Colonic mucosa (tissue), 4 donors: ENCODE data around the gene CORO2B. TPM values are rescaled to one million over a fixed set of nuclear protein-coding genes. Genes with fewer than 3 reads are reported as not detected.

Experiments
- DNase-seq: peaks from one replicate; pipeline ENCODE4 v3.0.0-alpha.2; 2020
- H3K27ac ChIP-seq: fragments of 200-600 bp; one replicate; pipeline ENCODE4 v1.8.0; 2021
- H3K27me3 ChIP-seq: fragments of 200-600 bp; one replicate; pipeline ENCODE4 v1.8.0; 2021
- H3K36me3 ChIP-seq: fragments of 200-600 bp; one replicate; pipeline ENCODE4 v1.8.0; 2021
- H3K4me1 ChIP-seq: fragments of 200-600 bp; one replicate; pipeline ENCODE4 v1.8.0; 2021; ENCODE audit warnings: mild to moderate bottlenecking
- H3K4me3 ChIP-seq: fragments of 200-600 bp; one replicate; pipeline ENCODE4 v1.8.0; 2021
- H3K9ac ChIP-seq, 2 donors: one replicate each; pipeline ENCODE4 v1.7.0; 2013; ENCODE audit warnings: control low read depth in 2 of 2, low read depth in 2 of 2, low read length in 2 of 2
- H3K9me3 ChIP-seq: fragments of 200-600 bp; one replicate; pipeline ENCODE4 v1.8.0; 2021
- CTCF ChIP-seq: fragments of 200-600 bp; IDR thresholded peaks from one replicate; pipeline ENCODE4 v1.8.0; 2022; ENCODE audit warnings: antibody characterized with exemption, mild to moderate bottlenecking
- intact Hi-C: fragments of 100-400 bp; cut with DNase I; formaldehyde crosslinking; loops from one replicate; pipeline ENCODE4 v1.14.1; 2022
- total RNA-seq, 2 donors: library from RNA; stranded (reverse); fragmentation: NEBNext Ultra II Directional in 1 of 2; extraction: Animal tissue kit (Norgen Biotek cat#: 25700) in 1 of 2; gene quantifications; one replicate each; pipeline ENCODE4 v1.2.1, GENCODE V29; 2021
- donor health status: healthy.
- donor health status: DM: no; HTN: no; CAD: no.
- donor health status: DM: no; HTN: no; CAD: no.

Gene CORO2B
- total RNA-seq, 2 donors from 2014 or later: 0.77 to 1.2 TPM

GRCh38 chr15:68571582-68571981 lies 7.2 kb upstream of the CORO2B start:
- H3K27me3 ChIP-seq: no peaks in the 10 kb centered on the region
- H3K9me3 ChIP-seq: no peaks in the 10 kb centered on the region
- intact Hi-C loops: no loop called here
- H3K4me3 ChIP-seq: no peak overlapping the region
- no peak overlapping the region for H3K27ac ChIP-seq
- TF ChIP-seq CTCF: no peak
- no peaks in the 10 kb centered on the region for H3K36me3 ChIP-seq
- H3K9ac ChIP-seq: no peak overlapping the region
- no peaks in the 10 kb centered on the region for H3K4me1 ChIP-seq
- DNase-seq: no peak

- no peak for DNase-seq
- H3K4me3 ChIP-seq: no peak overlapping the region
- intact Hi-C loops: no loop called here
- peaks cover 5% of the 10 kb centered on the region for H3K27me3 ChIP-seq
- no peaks in the 10 kb centered on the region for H3K9me3 ChIP-seq
- H3K36me3 ChIP-seq: no peaks in the 10 kb centered on the region
- no peaks in the 10 kb centered on the region for H3K4me1 ChIP-seq
- no peak overlapping the region for H3K27ac ChIP-seq
- H3K9ac ChIP-seq: no peak overlapping the region
- TF ChIP-seq CTCF: no peak
These were observed 6.5 kb upstream of the CORO2B start for GRCh38 chr15:68572309-68572708.

GRCh38 chr15:68572921-68573320 lies 5.9 kb upstream of the CORO2B start:
- Histone ChIP-seq H3K27me3 (peaks cover 5% of the 10 kb centered on the region), H3K4me3 (no peak overlapping the region), H3K9me3 (no peaks in the 10 kb centered on the region), H3K9ac (no peak overlapping the region), H3K36me3 (no peaks in the 10 kb centered on the region), H3K27ac (no peak overlapping the region), H3K4me1 (peaks cover 2% of the 10 kb centered on the region)
- no peak for TF ChIP-seq CTCF
- DNase-seq: no peak
- intact Hi-C loops: no loop called here

GRCh38 chr15:68574046-68574445 lies 4.7 kb upstream of the CORO2B start:
- Histone ChIP-seq H3K4me3 (no peak overlapping the region), H3K27me3 (peaks cover 14% of the 10 kb centered on the region), H3K9ac (no peak overlapping the region), H3K27ac (no peak overlapping the region), H3K9me3 (no peaks in the 10 kb centered on the region), H3K4me1 (peaks cover 5% of the 10 kb centered on the region), H3K36me3 (no peaks in the 10 kb centered on the region)
- intact Hi-C loops: no loop called here
- no peak for TF ChIP-seq CTCF
- DNase-seq: no peak

- Histone ChIP-seq H3K9ac (no peak overlapping the region), H3K4me3 (no peak overlapping the region), H3K27me3 (peaks cover 20% of the 10 kb centered on the region), H3K36me3 (no peaks in the 10 kb centered on the region), H3K27ac (no peak overlapping the region), H3K9me3 (no peaks in the 10 kb centered on the region), H3K4me1 (peaks cover 5% of the 10 kb centered on the region)
- no peak for DNase-seq
- TF ChIP-seq CTCF: no peak
- intact Hi-C loops: loop anchor here (5.0 kb wide), 1 partner anchor 98 kb away; no protein-coding TSS in a partner anchor
These were observed 4.2 kb upstream of the CORO2B start for GRCh38 chr15:68574629-68575028.
